ENCODE results near the gene NPTX1.
A peak's percentile ranks its signal among the peaks of the same experiment; 100 is the strongest.

NPTX1 gene

DNA sequence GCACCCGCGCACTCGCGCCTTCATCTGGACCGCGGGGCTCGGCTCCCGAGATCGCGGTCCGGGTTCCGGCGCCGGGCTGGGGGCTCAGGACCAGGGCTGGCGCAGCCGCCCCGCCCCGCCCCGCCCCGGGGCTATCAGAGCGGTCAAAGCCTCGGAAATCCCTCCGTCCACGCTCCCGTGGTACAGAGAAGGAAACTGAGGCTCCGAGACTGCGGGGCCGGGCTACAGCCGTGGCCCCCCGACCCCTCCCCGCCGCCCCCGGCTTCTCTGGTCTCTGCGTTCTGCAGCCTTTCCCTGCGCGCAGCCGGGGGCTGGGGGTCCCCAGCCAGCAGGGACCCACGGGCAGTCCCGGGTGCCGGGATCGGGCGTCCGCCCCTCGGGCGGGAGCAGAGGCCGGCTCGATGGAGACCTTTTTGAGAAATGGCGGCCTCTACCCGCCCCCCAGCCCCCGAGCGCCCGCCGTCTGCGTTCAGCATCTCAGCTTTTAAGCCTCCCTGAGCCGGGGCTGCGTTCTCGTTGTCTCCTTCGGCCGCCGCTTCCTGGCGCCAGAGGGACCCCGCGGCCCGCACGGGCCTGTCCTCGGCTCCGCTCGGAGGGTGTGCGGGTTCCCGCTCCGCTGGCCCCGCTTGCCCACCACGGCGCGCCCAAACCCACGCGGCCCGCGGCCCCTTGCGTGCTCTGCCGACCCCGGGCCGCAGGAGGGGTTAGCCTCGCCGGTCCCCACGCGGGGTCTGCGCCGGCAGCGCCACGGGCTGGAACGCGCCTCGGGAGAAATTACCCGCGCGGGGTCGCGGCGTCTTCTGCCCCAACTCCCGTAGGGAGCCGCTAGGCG lies 1.5 kb upstream of the NPTX1 start:
- DNase-seq, result peak; percentile 51

DNA sequence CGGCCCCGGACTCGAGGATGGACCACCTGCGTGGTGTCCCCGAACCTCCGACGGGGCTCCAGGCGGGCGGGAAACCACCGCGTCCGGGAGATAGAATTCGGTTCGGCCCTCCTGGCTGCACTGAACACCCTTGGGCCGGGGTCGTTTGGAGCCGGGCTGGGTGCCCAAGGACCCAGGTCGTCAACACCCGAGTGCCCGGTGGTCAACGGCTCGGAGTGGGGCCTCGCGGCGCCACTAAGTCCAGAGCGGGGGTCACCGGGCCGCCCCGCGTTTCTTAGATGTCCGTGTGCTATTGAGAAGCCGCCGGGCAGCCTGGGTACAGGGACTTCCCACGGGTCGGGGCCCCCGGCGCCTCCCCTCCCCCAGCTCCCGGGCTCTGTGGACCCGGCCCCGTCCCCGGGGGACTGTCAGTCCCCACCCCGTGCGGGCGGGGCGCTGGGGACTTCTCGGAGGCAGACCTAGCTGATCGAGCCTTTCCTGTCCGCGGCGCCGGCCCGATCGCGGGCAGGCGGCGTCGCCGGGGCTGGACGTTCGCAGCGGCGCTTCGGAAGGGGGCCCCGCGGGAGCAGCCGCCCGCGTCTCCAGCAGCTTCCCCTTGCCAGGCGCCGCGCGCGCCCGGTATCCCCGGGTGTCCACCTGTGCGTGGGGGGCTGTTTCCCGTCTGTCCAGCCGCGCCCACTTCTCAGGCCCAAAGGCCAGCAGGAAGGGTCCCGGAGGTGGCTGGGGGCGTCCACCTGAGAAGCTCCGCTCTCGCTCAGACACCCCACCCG lies 655 bp upstream of the NPTX1 start:
- DNase-seq, result peak; percentile 37

DNA sequence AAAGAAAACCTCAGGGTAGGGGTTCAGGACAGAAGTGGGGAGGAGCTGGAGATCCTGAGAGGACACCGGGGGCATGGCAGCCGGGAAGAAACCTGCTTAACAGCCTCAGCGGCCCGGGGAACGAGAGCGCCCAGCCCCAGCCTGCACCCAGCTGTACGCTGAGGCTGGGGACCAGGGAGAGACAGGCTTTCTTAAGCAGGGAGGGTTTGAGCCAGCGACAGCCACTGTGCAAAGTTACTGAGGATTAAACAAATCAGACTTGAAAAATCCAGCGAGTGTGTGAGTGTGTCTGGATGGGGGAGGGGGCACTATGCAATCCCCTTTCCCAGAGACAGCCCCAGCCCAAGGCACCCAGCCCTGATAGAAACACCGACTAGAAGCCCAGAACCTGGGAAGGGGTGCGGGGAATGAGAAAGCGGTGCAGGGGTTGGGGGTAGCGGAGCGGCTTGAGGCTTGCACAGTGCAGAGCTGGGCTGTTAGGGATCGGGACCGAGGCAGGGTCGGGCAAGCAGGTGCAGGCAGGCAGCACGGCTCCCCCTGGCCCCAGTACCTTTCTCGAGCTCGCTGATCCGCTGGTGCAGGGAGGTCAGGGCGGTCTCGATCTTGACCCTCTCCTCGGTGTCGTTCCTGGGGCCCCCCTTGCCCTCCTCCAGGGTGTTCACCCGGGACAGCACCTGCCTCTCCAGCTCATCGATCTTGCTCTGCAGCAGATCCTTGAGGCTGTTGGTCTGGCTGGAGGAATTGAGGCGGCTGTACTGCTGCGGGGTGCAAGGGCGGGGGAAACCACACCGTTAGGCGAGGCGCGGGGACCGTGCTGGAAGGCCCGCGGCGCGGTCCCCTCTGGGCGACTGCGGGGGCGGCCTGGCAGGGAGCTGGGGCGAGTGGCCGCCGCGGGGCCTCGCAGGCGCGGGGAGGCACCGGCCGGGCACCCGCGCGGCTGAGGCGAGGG lies 1.2 kb downstream of the NPTX1 start:
- peak; percentile 39 for DNase-seq

DNA sequence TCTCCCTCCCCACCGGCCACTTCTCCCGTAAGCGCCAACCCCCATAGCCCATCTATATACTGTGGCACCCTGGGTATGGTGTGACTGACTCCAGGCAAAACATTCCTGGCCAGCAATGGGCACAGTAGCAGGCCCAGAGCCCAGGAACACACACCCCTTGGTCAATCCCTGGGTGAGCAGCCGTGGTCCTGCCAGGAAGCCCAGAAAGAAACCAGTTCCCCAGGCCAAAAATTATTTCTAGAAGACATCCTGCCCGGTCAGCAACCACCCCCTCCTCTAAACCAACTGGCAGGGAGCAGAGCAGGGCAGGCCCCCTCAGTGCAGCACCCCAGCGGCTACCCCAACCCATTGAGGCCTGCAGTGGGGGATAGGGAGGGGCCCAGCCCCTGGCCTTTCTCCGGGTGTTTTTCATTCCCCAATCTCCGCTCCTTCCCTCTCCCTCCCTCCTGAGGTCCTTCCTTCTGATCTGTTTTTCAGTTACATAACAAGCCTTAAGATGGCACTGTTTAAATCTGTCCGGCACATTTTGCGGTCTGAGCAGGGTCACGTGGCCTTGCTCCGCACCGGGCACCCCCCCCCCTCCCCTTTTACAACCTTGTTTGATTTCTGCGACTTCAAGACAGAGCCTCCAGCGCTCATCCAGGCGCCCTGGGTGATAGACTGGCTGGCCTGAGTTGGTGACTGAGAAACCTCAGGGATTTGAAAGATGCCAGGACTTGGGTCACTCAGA lies 2.0 kb downstream of the NPTX1 start:
- DNase-seq, result peak; percentile 29

DNA sequence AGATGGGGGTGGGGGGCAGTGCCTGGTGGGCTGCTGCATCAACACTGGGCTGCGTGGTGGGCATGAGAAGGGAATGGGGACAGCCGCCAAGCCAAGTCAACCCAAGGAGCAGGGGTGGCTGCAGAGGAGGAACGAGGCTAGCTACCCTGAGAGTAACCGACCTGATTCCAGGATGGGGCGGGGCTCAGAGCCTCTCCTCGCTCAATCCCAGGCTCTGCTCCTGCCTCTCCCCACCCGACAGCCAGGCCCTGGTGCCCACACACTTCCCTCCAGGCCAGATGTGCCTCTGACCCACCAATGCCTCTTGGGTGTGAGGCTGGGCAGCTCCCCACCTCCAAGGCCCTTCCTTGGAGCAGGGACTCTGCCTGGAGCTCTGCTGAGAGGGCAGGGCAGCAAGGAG lies 2.7 kb downstream of the NPTX1 start:
- DNase-seq, result no peak

DNA sequence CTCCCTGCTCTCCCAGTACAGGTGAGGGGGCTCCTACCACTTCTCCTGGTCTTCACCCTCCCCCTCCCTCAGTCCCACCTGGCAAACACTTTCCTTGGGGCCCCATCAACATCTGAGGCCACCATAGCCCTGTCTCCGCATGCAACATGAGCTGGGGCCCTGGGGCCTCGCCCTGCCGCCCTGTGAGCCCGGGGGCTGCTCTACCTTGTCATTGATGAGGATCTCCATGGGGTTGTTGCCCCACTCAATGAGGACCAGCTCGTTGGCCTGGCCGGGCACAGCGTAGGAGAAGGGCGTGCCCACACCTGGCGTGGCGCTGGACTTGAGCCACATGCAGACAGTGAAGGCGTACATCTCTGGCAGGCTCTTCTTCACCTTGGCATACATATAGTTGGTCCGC lies 3.4 kb downstream of the NPTX1 start:
- DNase-seq, result no peak

DNA sequence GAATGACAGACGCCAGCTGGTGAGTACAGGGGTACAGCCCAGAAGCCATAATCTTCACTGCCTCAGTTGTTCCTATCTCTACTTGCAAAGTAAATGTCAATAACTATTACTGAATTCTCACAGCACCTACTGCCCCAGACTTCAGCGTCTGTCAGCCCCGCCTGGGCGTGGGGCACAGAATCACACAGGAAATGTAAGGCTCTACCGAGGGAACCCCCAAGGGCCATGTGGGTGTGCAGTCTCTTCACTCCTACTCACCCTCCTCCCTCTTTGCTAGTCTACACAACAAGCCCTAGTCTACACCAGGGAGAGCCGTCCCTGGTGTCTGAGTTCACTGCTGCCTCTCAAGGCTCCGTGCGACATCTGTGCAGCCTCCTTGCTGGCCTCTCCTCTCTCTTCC lies 4.5 kb downstream of the NPTX1 start:
- DNase-seq, result no peak

DNA sequence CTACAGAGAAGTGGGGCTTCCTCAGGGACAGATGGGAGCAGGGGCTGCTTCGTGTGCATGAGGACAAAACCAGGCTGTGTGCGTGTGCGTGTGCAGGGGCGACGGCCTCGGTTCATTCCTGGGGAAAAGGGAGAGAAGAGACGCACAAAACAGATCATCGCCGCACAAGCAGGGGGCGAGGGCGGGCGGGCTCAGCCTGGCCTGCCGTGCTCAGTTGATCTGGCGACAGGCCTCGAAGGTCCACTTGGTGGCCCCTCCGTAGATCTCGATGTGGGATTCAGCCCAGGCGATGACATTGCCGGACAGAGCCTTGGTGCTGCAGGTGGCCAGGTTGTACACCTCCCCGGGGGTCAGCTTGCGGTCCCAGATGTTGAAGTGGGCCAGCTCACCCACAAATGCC lies 5.8 kb downstream of the NPTX1 start:
- DNase-seq, result no peak

DNA sequence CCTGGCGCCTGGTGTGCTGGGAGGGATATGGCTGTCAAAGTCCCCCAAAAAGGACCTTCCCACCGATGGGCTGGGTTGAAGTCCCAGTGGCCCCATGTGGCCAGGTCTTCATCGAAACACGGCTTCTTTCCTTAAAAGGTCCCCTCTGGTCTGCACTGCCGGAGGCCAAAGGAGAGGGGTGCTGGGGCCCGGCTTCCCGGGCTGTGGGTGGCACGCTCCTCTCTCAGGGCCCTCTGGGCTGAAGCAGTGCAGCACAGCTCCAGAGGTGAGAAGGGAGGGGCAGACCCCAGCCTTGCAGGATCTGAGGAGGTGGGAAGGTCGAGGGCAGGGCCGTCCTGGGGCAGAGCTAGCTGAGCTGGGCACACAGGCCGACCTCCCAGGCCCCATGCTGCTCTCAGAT lies 6.7 kb downstream of the NPTX1 start:
- no peak for DNase-seq

DNA sequence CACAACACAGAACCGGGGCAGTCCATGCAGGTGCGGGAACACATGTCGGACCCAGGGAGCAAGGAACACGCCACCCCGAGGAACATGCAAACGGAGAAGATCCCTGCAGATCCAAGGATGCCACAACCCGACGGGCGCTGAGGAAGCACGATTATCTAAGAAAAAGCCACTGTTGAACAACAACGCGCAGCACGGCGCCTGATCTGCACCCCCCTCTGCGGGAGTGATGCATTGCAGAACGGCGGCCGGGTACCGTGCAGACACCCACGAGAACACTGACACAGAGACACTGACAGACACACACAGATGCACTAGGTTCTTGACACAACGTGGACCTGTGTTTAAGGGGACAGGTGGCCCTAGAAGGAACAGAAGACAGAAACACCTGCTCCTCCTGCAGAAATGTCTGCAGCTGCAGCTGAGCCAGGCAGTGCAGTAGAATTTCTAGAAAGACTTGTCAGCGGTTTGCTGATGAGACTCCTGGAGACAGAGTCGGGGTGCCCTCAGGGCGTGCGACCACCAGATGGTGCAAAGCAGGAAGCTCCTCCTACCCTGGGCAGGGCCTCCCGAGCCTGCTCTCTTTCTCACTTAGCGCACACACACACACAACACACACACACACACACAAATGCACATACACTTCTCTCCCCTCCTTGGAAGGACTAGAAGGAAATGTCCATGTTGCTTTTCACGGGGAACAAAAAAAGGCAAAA lies 7.5 kb downstream of the NPTX1 start:
- no peak for DNase-seq

DNA sequence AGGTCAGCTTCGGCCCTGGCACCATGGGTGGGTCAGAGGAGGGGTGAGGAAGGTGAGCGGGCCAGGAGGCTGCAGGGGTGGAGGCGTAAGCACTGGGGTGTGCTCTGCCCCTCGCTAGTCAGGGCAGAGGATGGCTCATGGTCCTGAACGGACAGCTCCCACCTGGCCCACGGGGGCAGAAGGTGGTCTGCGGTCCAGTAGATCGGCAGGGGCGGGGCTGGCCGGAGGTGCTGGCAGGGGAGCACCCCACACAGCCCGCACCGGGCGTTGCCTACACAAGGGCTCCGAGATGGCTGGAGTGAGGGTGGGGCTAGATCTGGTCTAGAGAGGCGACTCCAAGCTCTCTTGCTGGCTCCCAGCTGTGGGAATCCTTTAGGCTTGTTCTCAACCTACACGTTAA lies 8.2 kb downstream of the NPTX1 start:
- no peak for DNase-seq

DNA sequence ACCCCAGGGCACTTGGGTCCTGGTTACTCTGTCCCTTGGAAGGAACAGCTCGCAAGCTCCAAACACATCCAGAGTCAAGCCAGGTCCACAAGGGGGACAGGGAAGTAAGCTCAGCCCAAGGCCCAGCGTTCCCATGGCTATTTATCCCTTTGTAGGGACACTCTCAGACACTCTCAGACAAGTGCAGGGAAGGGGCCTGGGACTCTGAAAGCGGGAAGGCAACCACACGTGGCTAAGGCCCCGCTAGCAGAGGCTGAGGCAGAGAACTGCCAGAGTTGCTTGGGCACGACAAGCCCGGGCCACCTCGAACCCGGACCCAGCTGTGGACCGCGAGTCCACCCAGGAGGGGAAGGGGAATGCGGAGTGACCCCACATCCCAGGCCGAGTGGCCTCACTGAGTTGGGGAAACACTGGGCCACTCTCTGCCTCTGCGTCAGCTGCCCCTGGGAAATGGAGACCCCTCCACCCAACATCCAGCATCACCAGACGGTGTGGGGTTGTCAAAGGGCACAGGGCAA lies 10.2 kb downstream of the NPTX1 start:
- DNase-seq, result no peak

DNA sequence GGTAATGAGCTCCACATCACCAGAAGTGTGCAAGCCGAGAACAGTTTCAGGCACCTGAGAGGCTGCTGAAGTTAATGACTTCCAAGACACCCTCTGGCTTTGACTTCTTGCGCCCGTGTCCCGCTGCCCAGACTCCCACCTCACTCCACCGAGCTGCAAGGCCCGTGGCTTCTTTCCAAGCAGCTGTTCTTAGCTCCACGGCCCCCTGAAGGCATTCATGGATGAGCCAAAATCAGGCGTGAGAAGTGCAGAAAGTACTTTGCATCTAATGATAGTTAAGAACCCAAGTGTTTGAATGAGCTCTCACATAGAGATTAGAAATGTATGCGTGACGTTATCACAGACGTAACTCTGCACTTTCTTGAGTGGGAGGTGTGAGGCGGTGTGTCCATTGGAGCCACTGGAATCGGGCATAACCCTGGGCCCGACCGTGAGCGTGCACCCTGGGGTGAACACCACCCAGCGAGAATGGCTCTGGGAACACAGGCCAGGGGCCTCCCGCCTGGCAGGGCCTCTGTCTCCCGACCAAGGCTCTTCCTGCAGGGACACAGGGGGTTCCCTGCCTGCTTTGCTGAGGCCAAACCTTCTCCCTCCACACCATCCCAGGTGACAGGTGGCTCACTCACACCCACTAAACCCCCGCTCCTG lies 11.0 kb downstream of the NPTX1 start:
- DNase-seq, result no peak

DNA sequence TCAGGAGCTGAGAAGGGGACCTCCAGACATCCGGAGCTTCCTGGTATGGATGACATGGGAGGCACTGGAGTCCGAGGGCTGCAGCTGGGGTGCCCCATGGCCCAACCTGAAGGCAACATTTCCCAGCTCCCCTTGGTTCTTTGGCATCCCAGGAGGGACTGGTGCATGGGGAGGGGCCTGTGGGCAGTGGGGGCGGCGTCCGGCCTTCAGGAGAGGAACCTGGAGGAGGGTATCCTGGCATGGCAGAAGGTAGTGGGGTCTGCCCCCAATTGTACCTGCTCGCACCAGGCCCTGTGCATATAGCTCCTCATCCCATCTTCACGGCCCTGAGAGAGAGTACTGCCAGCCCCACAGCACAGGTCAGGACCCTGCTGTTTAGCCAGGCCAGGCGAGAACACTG lies 11.9 kb downstream of the NPTX1 start:
- DNase-seq, result no peak

DNA sequence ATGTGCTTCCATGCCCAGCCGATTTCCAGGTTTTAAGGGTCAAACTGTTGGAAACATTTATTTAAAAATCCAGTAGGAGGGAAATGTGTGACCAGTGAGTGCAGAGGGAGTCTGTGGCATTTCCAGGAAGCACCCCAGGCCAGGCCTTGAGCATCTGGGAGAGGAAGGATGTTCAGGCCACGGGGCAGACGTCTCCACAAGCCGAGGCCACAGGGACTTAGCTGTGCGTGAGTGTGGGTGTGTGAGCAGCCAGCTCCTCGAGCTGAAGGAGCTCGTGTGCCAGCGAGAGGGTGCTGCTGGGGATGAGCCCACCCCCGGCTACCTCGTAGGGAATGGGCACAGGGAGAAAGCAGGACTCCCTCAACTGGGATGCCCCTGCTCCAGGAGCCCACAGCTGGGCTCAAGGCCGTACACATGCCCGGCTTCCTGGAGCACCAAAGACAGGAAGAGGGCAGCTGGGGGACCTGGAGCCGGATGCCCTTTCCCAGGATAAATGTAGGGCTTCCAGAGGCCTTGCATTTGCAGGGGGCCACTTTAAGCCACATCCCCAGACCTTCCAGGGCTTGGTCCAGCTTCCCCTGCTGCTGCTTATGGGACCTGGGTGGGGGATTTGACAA lies 12.5 kb downstream of the NPTX1 start:
- no peak for DNase-seq

DNA sequence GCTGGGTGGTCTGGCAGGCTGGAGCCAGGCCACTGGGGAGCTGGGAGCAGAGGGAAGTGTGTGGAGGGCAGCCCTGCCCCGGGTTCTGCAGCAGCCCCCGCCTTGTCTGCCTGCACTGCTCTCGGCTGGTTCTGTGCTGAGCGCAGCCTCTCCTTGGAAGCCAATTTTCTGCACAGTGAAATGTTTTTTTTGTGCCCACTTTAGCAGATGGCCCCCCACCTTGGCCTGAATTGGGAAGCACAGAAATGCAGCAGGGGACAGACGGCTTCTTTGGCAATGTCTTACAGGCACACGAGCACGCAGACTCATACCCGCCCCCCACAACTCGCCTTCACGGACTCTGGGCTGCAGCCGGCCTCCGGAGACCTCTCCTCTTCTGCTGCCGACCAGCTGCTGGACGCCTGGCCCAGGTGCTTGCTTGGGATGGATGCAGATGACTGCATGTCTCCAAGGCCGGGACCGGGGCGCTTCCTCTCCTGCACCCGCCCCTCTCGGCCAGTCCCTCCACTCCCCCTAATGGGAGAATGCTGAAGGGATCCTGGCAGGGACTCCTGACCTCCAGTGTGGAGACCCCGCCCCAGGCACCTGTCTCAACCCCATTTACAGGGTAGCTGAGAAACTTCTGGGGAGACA lies 14.8 kb downstream of the NPTX1 start:
- no peak for DNase-seq

DNA sequence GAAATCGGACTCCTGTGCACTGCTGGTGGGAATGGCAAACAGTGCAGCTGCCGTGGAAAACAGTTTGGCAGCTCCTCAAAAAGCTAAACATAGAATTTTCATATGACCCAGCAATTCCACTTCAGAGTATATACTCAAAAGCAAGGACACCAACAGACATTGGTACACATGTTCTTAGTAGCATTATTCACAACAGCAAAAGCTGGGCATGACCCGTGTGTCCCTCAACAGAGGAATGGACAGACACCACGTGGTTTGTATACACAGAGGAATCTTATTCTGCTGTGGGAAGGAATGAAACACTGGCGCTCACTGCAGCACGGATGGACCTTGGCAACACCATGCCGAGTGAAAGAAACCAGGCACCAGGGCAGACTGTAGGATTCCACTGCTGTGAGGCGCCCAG lies 16.0 kb downstream of the NPTX1 start:
- no peak for DNase-seq

DNA sequence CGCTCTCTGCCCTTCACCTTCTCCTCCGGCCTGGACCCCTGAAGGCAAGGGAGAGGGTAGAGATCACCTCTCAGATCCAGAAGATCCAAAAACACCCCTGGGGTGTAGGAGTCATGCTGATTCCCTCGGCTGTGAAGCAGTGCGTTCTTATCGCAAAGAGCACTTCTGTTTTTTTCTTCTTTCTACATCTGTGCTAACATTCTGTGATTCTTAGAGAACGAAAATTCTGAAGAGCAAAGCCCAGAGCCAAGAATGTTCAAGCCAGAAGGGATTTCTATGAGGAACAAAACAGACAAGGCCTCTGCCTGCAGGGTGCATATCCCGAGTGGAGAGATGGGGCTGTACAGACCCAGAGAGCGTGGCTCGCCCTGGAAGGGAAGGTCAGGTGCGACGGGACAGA lies 17.2 kb downstream of the NPTX1 start:
- DNase-seq, result no peak

DNA sequence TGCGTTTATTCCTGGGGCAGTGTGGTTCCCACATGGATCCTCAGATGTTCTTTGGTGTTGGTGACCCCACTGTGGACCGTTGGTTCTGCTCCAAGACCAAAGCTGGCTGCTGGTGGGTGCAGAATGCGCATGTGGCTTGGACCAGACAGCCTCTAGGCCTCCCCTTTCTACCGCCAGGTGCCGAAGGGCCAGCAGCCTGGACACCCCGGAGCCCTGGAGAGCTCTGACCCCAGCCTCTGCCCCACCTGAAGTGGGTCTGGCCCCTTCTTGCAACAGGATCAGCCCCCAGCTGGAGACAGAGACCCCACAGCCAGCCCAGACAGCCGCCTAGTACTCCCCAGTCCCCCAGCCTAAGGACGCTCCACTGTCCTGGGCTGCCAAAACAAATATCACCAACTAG lies 18.4 kb downstream of the NPTX1 start:
- no peak for DNase-seq

DNA sequence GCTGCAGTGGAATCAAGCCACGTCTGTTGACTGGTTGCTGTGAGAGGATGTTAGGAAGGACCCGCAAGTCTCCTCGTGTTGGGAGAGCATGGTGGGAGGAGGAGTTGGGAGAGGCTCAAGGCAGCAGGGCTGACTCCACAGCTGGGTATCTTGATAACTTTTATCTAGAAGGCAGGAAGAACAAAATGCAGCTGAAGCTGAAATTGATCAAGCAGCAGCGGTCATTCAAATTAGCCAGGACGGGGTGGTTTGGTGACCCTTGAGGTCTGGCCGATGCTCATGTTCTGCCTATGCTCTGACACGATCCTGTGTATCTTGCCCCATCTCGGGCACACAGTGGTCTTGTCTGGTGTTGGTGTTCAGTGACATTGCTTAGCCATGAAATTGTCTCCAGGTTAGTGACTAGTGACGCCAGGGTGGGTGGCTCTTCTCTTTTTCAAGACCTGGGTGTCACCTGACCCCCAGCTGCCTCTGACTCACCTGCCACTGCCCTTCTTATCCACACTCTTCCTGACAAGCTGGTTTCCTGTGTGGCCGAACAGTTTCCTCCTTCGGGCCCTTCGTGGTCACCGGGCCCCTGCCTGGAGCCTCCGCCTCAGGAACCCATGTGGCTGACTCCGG lies 19.1 kb downstream of the NPTX1 start:
- DNase-seq, result no peak
